Measurements from ENCODE around the gene SHB.

The SHB gene

DNA sequence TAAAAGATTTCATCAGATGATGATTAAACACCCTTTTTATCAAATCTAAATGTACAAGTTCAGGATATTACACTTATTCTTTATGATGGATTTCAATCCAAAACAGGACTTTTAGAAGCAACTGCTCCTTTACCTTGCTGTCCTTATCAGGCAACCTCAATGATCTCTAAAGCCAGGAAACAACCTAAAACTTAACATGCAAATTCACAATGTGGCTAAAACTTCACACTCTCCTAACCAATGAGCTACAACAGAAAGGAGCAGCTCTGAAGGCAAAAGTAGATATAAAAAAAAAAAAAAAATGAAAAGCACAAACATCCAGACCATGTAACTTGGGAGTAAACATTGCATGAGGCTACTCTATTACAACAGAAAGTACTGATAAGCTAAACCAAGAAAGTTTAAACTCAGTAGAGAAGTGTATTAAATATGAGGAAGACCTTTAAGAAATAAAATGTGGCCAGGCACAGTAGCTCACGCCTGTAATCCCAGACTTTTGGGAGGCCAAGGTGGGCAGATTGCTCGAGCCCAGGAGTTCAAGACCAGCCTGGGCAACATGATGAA, 188.0 kb downstream of the SHB start:
- DNase-seq, result no peak

DNA sequence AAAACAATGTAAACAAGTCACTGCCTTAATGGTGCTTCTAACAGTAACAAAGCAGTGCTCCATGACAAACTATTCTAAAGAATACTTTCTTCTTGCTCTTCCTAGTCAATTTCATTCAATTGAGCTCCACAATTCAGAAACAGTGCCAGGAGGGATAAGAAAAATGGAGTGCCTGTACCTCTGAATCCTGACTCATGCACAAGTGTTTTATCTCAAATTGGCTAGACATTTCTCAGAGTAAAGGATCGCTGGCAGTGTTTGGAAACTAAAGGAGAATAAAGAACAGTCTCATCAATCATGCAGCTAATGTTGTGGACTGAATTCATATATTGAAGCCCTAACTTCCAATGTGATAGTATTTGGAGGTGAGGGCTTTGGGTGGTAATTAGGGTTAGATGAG, 192.7 kb downstream of the SHB start:
- DNase-seq, result no peak

DNA sequence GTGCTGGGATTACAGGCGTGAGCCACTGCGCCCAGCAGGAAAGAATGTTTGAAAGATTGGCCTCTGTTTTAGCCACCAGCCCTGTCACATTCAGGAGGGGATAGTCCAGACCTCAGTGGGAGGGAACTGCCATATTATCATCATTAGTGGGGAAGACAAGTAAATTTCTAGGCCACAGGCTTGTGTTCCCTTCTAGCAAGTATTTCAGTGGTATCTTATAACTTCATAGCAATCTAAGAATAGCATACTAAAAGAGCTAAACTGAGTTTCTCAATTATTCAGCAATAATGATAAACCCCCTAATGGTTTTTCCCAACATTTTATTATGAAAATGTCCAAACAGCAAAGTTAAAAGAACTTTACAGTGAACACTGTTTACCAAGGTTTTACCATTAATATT, 195.1 kb downstream of the SHB start:
- DNase-seq, result no peak

GRCh38 chr9:37870799-37871176, 198.2 kb downstream of the SHB start:
- no peak for DNase-seq

DNA sequence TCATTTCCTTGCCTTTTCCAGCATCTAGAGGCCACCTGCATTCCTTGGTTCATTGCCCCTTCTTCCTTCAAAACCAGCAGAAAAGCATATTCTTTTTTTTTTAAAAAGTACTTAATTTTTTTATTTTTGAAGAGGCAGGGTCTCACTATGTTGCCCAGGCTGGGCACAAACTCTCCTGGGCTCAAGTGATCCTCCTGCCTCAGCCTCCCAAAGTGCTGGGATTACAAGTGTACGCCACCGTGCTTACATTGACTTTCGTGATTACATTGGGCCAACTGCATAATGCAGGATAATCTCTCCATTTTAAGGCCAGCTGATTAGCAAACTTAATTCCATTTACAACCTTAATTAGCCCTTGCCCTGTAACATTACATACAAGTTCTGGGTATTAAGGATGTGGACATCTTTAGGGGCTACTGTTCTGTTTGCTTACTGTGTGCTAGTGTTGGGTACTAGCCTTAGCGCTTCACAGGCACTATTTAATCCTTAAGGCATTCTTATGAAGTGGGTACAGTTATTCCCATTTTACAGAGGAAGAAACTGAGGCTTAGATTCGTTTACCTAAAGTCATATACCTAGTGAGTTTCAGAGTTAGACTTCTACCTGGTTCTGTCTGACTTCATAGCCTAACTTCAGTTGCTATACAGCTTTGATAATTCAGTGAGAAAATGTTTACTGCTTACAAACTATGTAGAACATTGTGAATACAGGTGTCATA, 198.8 kb downstream of the SHB start:
- no peak for DNase-seq
